GM21825 (cell line): Measurements from ENCODE around the gene IFT88.
"Not testable (repeated sequence)": the region's sequence is repeated elsewhere in the genome, so short reads cannot be mapped to it uniquely, and the experiment has no call there.

ENCODE experiments used
- ATAC-seq: cut with Tn5 transposase; IDR thresholded peaks from one replicate; pipeline ENCODE4 v1.9.1; 2021; ENCODE audit warnings: mild to moderate bottlenecking, moderate library complexity; ENCODE audit not compliant: unreplicated experiment

IFT88 gene

DNA sequence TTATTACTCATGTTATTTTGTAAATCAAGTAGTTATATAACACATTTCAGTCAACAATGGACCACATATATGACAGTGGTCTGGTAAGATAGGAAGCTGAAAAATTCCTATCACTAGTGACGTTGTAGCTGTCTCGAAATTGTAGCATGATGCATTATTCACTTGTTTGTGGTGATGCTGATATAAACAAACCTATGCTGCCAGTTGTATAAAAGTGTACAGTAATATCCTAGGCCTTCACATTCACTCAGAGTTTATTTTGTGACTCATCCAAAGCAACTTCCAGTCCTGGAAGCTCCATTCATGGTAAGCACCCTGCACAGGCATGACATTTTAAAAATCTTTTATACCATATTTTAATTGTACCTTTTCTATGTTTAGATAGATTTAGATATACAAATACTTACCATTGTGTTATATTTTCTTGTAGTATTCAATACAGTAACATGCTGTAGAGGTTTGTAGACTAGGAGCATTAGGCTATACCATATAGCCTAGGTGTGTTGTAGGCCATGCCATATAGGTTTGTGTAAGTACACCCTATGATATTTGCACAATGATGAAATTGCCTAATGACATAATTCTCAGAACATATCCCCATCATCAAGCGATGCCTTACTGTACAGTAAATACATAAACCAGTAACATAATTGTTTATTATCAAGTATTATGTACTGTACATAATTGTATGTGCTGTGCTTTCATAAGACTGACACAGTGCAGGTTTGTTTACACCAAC lies 49.3 kb downstream of the IFT88 start:
- no peak for ATAC-seq

GRCh38 chr13:20623000-20623399 lies 56.0 kb downstream of the IFT88 start:
- ATAC-seq = no peak

GRCh38 chr13:20624213-20624612 lies 57.3 kb downstream of the IFT88 start:
- no peak for ATAC-seq

DNA sequence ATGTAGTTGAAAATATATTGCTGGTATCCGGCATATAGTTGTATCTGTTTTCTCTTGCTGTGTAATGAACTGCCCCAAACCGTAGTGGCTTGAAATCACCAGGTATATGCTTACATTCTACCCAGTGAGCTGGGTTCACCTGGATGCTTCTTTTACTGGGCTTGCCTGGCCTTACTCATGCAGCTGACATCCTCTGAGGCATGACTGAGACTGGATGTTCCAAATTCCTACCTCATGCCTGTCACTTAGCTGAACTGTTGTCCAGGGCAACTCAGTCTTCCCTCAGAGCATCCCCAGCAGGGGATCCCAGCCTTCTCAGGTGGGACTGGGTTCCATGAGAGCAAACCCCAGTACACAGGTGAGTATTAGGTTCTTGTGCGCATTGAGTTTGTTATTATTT lies 66.8 kb downstream of the IFT88 start:
- ATAC-seq = no peak

- no peak for ATAC-seq
These were observed 69.1 kb downstream of the IFT88 start for GRCh38 chr13:20636079-20636478.

DNA sequence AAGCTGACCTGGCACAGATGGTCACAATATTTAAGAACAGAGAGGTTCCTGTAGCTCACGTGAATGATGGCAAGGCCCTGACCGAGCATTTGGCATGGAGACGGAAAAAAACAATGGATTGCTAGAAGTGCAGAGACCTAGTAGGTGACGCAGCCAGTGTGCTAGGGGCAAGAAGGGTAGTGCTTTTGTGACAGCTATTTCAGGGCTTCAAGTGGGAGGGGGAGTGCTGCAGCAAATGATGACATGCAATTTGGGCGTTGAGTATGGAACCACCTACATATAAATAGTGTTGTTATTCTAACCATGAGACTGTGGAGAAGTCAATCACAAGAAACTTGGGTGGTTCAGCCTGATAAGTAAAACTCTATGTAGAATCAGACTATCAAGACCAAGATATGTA lies 70.9 kb downstream of the IFT88 start:
- ATAC-seq = no peak

GRCh38 chr13:20647758-20648157 lies 80.8 kb downstream of the IFT88 start:
- ATAC-seq = no peak

GRCh38 chr13:20652946-20653345 lies 86.0 kb downstream of the IFT88 start:
- ATAC-seq = no peak

DNA sequence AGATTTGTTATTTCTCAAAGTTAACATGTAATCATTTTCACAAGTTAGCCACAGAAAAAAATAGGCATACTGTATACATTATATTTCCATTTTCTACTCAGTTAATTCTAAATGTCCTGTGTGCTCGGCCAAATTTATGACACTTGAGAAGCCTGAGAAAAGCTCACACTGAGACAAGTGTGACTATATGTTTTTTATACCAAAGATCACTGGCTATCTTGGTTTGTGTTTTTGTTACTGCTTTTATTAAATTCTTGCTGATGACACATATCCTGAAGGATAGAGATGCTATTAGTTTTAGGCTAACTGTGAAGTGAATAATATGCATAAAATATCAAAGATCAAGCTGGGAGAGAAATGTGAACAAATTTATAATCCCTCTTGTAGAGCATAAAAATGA lies 87.2 kb downstream of the IFT88 start:
- no peak for ATAC-seq

- no peak for ATAC-seq
These were observed 91.6 kb downstream of the IFT88 start for GRCh38 chr13:20658451-20659040.

DNA sequence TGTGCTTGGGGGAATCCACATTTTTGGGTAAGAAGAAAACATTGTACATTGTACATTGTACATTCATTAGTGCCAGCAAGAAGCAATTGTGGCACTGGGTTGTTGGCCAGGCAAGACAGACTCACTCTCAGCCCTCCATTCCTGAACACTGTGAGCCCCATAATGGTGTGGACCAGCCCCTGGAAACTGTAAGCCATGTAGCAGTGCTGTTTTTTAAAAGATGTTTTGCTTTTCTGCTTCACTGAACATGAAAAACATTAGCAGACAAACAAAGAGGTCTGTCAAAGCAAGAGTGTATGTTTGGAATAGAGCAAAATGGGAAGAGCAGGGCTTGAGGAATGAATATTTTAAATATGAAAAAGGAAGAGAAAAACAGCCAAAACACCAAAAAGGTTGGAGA lies 97.4 kb downstream of the IFT88 start:
- no peak for ATAC-seq

GRCh38 chr13:20666948-20667347 lies 100.0 kb downstream of the IFT88 start:
- no peak for ATAC-seq

- no peak for ATAC-seq
These were observed 101.0 kb downstream of the IFT88 start for GRCh38 chr13:20667857-20668437.

- ATAC-seq = no peak
These were observed 102.2 kb downstream of the IFT88 start for GRCh38 chr13:20669162-20669561.

GRCh38 chr13:20671789-20672188 lies 104.8 kb downstream of the IFT88 start:
- ATAC-seq = no peak

DNA sequence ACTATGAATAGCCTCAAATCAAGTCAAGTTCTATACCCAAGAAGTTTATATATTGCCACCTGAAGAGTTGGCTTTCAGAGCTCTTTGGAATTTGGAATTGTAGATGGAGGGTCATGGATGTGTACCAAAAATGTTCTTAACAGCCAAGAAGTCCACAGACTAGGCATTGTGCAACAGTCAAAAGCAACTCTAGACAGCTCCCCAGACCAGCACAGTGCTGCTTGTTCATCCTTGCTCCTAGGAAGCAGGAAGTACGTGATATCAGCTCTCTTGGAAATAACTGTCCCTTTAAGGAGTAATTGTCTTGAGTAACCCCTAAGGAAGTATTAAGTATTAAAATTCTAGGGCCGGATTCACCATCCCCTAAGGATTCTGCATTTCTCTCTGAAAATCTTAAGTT lies 105.8 kb downstream of the IFT88 start:
- no peak for ATAC-seq

GRCh38 chr13:20673715-20674114 lies 106.8 kb downstream of the IFT88 start:
- ATAC-seq = no peak

- no peak for ATAC-seq
These were observed 109.3 kb downstream of the IFT88 start for GRCh38 chr13:20676213-20676612.

- ATAC-seq = not testable (repeated sequence)
These were observed 111.6 kb downstream of the IFT88 start for GRCh38 chr13:20678606-20679005.

DNA sequence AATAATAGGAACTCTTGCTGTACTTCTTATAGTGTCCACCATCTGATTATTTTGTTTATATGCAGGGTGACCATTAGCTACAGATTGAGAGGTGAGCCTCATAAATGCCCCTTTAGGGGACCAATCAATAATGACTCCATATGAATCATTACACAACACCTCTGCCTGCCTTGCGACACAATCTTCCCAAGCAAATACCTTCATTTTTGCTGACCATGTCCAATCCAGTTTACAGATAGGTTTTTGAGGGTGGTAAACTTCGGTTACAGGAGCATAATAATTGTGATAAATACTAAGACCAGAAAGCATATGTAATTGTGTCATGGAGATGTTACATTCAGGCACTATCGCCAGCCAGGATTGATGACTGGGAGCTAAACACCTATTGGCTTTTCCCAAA lies 112.9 kb downstream of the IFT88 start:
- ATAC-seq = no peak

DNA sequence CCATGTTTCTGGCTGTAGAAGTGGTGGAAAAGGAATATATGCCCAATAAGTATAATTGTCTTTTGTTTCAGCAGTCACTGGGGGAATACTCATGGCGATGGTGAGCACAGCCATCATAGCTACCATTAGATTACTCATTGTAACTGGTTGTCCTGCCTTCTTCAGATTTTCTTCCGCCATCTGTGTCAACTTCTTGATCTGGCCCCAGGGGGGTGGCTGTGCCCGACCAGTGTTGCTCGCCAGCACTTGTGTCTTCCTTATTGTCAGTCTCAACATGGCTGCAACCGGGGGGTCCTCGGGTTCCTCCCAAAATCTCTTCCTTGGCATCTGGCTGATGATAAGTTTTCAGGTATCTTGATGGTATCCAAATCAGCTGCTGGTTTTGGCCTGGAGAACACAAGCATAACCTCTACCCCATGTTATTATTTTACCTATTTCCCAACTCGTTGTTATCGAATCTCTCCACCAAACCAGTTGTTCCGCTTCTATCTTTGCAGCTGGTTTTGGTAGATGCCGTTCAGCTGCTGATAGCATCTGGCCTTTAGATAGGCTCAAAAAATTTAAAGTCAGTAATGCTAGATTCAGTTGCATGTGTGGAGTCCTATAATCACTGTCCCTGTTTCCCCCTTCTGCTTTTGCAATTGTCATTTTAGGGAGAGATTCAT lies 113.6 kb downstream of the IFT88 start:
- ATAC-seq = no peak

- ATAC-seq = not testable (repeated sequence)
These were observed 114.5 kb downstream of the IFT88 start for GRCh38 chr13:20681481-20681880.
